ENCODE data around the gene PPIL3. TPM values are rescaled to one million over a fixed set of nuclear protein-coding genes. Genes with fewer than 3 reads are reported as not detected.

The PPIL3 gene
- total RNA-seq, 2 donors from 2014 or later: 6.9 to 7.0 TPM

GRCh38 chr2:200862532-200863000 is 26.3 kb downstream of the PPIL3 start:
- Histone ChIP-seq H3K36me3 (replicated peaks in 1 of 2; ENCODE audit: insufficient read depth in 1 of 2, low read depth in 2 of 2) (peaks cover 2 to 17% of the 10 kb centered on the region in 2 donors), H3K9me3 (no peaks in the 10 kb centered on the region), H3K4me1 (peaks cover 57% of the 10 kb centered on the region), H3K27me3 (no peaks in the 10 kb centered on the region), H3K27ac (peak overlapping the region; percentile 98 to 100 (median 100)), H3K4me3 (peak overlapping the region; percentile 57 to 100)
- peak in 2 of 3 donors; percentile 58 to 73 for TF ChIP-seq POLR2A (IDR thresholded peaks at IDR 0.05)
- no peak for TF ChIP-seq CTCF (IDR thresholded peaks at IDR 0.05)
- whole genome bisulfite sequencing, 2 donors: 0% methylated on average over 13 of the region's 13 CpGs
- intact Hi-C loops (cut with DNase I): no loop called here
- no peak for ATAC-seq
- peak in 3 of 4 donors; percentile 32 to 59 (median 51) for DNase-seq

GRCh38 chr2:200861617-200862155 is 27.2 kb downstream of the PPIL3 start:
- 2% methylated on average over 4 of the region's 4 CpGs for WGBS, 2 donors
- Histone ChIP-seq H3K4me3 (peak overlapping the region in 1 of 2 donors; percentile 57), H3K4me1 (peaks cover 54% of the 10 kb centered on the region), H3K9me3 (no peaks in the 10 kb centered on the region), H3K36me3 (replicated peaks in 1 of 2; ENCODE audit: insufficient read depth in 1 of 2, low read depth in 2 of 2) (peaks cover 10 to 24% of the 10 kb centered on the region in 2 donors), H3K27ac (peak overlapping the region in 3 of 4 donors; percentile 98 to 100 (median 100)), H3K27me3 (no peaks in the 10 kb centered on the region)
- no peak for TF ChIP-seq POLR2A (IDR thresholded peaks at IDR 0.05)
- no peak for TF ChIP-seq CTCF (IDR thresholded peaks at IDR 0.05)
- DNase-seq (no peak), ATAC-seq (no peak)
- intact Hi-C loops (cut with DNase I): no loop called here

- Histone ChIP-seq H3K36me3 (replicated peaks in 1 of 2; ENCODE audit: insufficient read depth in 1 of 2, low read depth in 2 of 2) (peaks cover 24 to 34% of the 10 kb centered on the region in 2 donors), H3K27me3 (no peaks in the 10 kb centered on the region), H3K9me3 (no peaks in the 10 kb centered on the region), H3K27ac (peak overlapping the region in 2 of 4 donors; percentile 38 to 98), H3K4me1 (peaks cover 43% of the 10 kb centered on the region), H3K4me3 (no peak overlapping the region)
- peak in 2 of 3 donors; percentile 41 to 44 for TF ChIP-seq POLR2A (IDR thresholded peaks at IDR 0.05)
- no peak for TF ChIP-seq CTCF (IDR thresholded peaks at IDR 0.05)
- intact Hi-C loops (cut with DNase I): no loop called here
- peak in 2 of 4 donors; percentile 37 to 40 for DNase-seq
- WGBS, 2 donors: 11% methylated on average over 12 of the region's 12 CpGs
- no peak for ATAC-seq
Measured at GRCh38 chr2:200860092-200860795, 28.6 kb downstream of the PPIL3 start.

- Histone ChIP-seq H3K36me3 (replicated peaks in 1 of 2; ENCODE audit: insufficient read depth in 1 of 2, low read depth in 2 of 2) (peaks cover 42 to 65% of the 10 kb centered on the region in 2 donors), H3K27ac (no peak overlapping the region), H3K4me3 (no peak overlapping the region), H3K4me1 (peaks cover 37% of the 10 kb centered on the region), H3K27me3 (no peaks in the 10 kb centered on the region), H3K9me3 (no peaks in the 10 kb centered on the region)
- WGBS, 2 donors: 87 to 88% methylated on average over 8 of the region's 8 CpGs
- no peak for DNase-seq
- ATAC-seq: no peak
- intact Hi-C loops (cut with DNase I): no loop called here
- TF ChIP-seq POLR2A (IDR thresholded peaks at IDR 0.05) (no peak), CTCF (IDR thresholded peaks at IDR 0.05) (no peak)
Measured at GRCh38 chr2:200856806-200857205, 32.1 kb downstream of the PPIL3 start.

All from body of pancreas (tissue), 4 donors.